Neuronal stem cell (in vitro differentiated cells): Measurements from ENCODE around the gene SOAT2.
A peak's percentile ranks its signal among the peaks of the same experiment; 100 is the strongest.

ENCODE experiments used
- DNase-seq: peaks from one replicate; pipeline ENCODE4 v3.0.0-alpha.2; 2013; ENCODE audit warnings: low spot score
- H2AFZ ChIP-seq: one replicate; pipeline ENCODE4 v1.6.1; 2013; ENCODE audit warnings: mild to moderate bottlenecking, low read length, inconsistent platforms
- H2AK5ac ChIP-seq: 2 replicates; pipeline ENCODE4 v1.6.1; 2013; ENCODE audit warnings: low read depth, mild to moderate bottlenecking, inconsistent platforms, low read length, moderate library complexity, mixed read lengths
- H2BK120ac ChIP-seq: 2 replicates; pipeline ENCODE4 v1.6.1; 2013; ENCODE audit warnings: low read depth, mild to moderate bottlenecking, inconsistent platforms, low read length, moderate library complexity, mixed read lengths
- H2BK12ac ChIP-seq: one replicate; pipeline ENCODE4 v1.6.1; 2013; ENCODE audit warnings: low read length, inconsistent platforms
- H2BK15ac ChIP-seq: 2 replicates; pipeline ENCODE4 v1.6.1; 2013; ENCODE audit warnings: mild to moderate bottlenecking, low read length, inconsistent platforms, mixed read lengths
- H2BK5ac ChIP-seq: one replicate; pipeline ENCODE4 v1.6.1; 2013; ENCODE audit warnings: inconsistent platforms, mild to moderate bottlenecking, low read length, moderate library complexity
- H3K14ac ChIP-seq: one replicate; pipeline ENCODE4 v1.6.1; 2013; ENCODE audit warnings: low read length, inconsistent platforms
- H3K18ac ChIP-seq: 2 replicates; pipeline ENCODE4 v1.6.1; 2013; ENCODE audit warnings: low read length, inconsistent platforms
- H3K23ac ChIP-seq: 2 replicates; pipeline ENCODE4 v1.6.1; 2013; ENCODE audit warnings: low read depth, mild to moderate bottlenecking, mixed read lengths, low read length, inconsistent platforms; ENCODE audit not compliant: poor library complexity
- H3K27ac ChIP-seq: replicated peaks from 3 replicates; pipeline ENCODE4 v1.5.1; 2013; ENCODE audit warnings: low read length, inconsistent platforms
- H3K27me3 ChIP-seq, 3 experiments: 2 replicates each; pipeline ENCODE4 v1.6.1; 2013; ENCODE audit warnings: low read length in 3 of 3, mild to moderate bottlenecking in 2 of 3, inconsistent platforms in 1 of 3, low read depth in 1 of 3, mixed read lengths in 1 of 3, moderate library complexity in 1 of 3; ENCODE audit not compliant: control insufficient read depth in 3 of 3, insufficient read depth in 3 of 3
- H3K36me3 ChIP-seq, 2 donors: replicated peaks in 1 of 2; 2 replicates each; pipeline ENCODE4 v1.6.1; 2013; ENCODE audit warnings: low read length in 2 of 2; ENCODE audit not compliant: control insufficient read depth in 2 of 2, insufficient read depth in 2 of 2
- H3K4ac ChIP-seq: 2 replicates; pipeline ENCODE4 v1.6.1; 2013; ENCODE audit warnings: inconsistent platforms, mild to moderate bottlenecking, low read length, moderate library complexity
- H3K4me1 ChIP-seq, 2 donors: 1 replicate in 1 of 2; 2 replicates in 1 of 2; pipeline ENCODE4 v1.6.1; 2013; ENCODE audit warnings: low read length in 2 of 2, low read depth in 1 of 2; ENCODE audit not compliant: control insufficient read depth in 2 of 2, insufficient read depth in 1 of 2
- H3K4me2 ChIP-seq: one replicate; pipeline ENCODE4 v1.6.1; 2013; ENCODE audit warnings: mild to moderate bottlenecking, low read length, inconsistent platforms; ENCODE audit not compliant: insufficient read depth, poor library complexity, severe bottlenecking
- H3K4me3 ChIP-seq, 2 donors: 2 replicates each; pipeline ENCODE4 v1.5.1; 2013; ENCODE audit warnings: low read length in 2 of 2, mild to moderate bottlenecking in 2 of 2, inconsistent platforms in 1 of 2, moderate library complexity in 1 of 2
- H3K79me1 ChIP-seq: one replicate; pipeline ENCODE4 v1.6.1; 2013; ENCODE audit warnings: low read depth, mild to moderate bottlenecking, inconsistent platforms, low read length, moderate library complexity
- H3K9ac ChIP-seq: one replicate; pipeline ENCODE4 v1.6.1; 2013; ENCODE audit warnings: mild to moderate bottlenecking, low read depth, low read length, inconsistent platforms; ENCODE audit not compliant: poor library complexity
- H3K9me3 ChIP-seq, 2 donors: replicated peaks in 1 of 2; 2 replicates each; pipeline versions ENCODE3 to v1.6.1; 2013; ENCODE audit warnings: low read length in 2 of 2, mild to moderate bottlenecking in 2 of 2, inconsistent platforms in 1 of 2, low read depth in 1 of 2, mixed read lengths in 1 of 2, moderate library complexity in 1 of 2; ENCODE audit not compliant: control insufficient read depth in 2 of 2, insufficient read depth in 1 of 2
- H4K8ac ChIP-seq: one replicate; pipeline ENCODE4 v1.6.1; 2013; ENCODE audit warnings: low read depth, mild to moderate bottlenecking, inconsistent platforms, low read length, moderate library complexity
- H4K91ac ChIP-seq: one replicate; pipeline ENCODE4 v1.6.1; 2013; ENCODE audit warnings: low read length, low read depth, mild to moderate bottlenecking, inconsistent platforms; ENCODE audit not compliant: poor library complexity
- WGBS, 2 donors: extraction: QIAGEN DNeasy Blood & Tissue Kit; methylation state at CpG; one replicate each; pipeline ENCODE4 v1.1.7; 2013; ENCODE audit warnings: missing lambda C conversion rate in 2 of 2, mixed read lengths in 1 of 2; ENCODE audit not compliant: insufficient read length in 2 of 2, insufficient replicate concordance in 1 of 2; ENCODE audit errors: extremely low coverage in 2 of 2; 5-methylcytosine and 5-hydroxymethylcytosine counted together

The SOAT2 gene

DNA sequence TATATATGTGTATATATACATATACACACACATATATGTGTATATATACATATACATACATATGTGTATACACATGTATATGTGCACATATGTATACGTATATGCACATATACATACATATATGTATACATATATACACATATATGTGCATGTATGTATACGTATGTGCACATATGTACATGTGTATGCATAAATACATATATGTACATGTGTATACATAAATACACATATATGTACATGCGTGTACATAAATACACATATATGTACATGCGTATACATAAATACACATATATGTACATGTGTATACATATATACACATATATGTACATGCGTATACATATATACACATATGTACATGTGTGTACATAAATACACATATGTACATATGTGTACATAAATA is 43.9 kb downstream of the SOAT2 start:
- Histone ChIP-seq H3K9me3 (no peaks in the 10 kb centered on the region), H3K27me3 (no peaks in the 10 kb centered on the region), H2BK120ac (no peak overlapping the region), H2AK5ac (no peak overlapping the region), H3K36me3 (no peaks in the 10 kb centered on the region), H3K23ac (no peak overlapping the region), H3K4me2 (no peak overlapping the region), H3K18ac (no peak overlapping the region), H3K14ac (no peak overlapping the region), H4K91ac (no peak overlapping the region), H2BK5ac (no peak overlapping the region), H2BK12ac (no peak overlapping the region), H3K4me1 (peaks cover 0 to 2% of the 10 kb centered on the region in 2 donors), H3K9ac (no peak overlapping the region), H3K27ac (no peak overlapping the region), H2BK15ac (no peak overlapping the region), H4K8ac (no peak overlapping the region), H3K4me3 (no peak overlapping the region), H3K79me1 (no peaks in the 10 kb centered on the region), H3K4ac (no peak overlapping the region), H2AFZ (no peak overlapping the region)
- WGBS, 2 donors = no CpG with 5 or more reads among the region's 5 CpGs
- DNase-seq = no peak

DNA sequence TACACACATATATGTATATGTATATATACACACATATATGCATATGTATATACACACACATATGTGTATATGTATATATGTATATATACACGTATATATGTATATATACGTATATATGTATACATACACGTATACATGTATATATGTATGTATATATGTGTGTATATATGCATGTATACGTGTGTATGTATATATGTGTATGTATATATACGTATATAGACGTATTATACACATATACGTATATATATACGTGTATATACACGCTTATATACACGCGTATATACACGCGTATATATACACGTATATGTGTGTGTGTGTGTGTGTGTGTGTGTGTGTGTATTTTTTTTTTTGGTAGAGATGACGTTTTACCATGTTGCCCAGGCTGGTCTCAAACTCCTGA is 44.4 kb downstream of the SOAT2 start:
- Histone ChIP-seq H2BK5ac (no peak overlapping the region), H3K4ac (no peak overlapping the region), H3K4me3 (no peak overlapping the region), H3K23ac (no peak overlapping the region), H2AK5ac (no peak overlapping the region), H2BK15ac (no peak overlapping the region), H3K79me1 (no peaks in the 10 kb centered on the region), H4K91ac (no peak overlapping the region), H3K4me1 (peaks cover 0 to 2% of the 10 kb centered on the region in 2 donors), H3K4me2 (no peak overlapping the region), H3K27ac (no peak overlapping the region), H3K9ac (no peak overlapping the region), H2BK120ac (no peak overlapping the region), H2BK12ac (no peak overlapping the region), H4K8ac (no peak overlapping the region), H3K18ac (no peak overlapping the region), H2AFZ (no peak overlapping the region), H3K9me3 (no peaks in the 10 kb centered on the region), H3K36me3 (no peaks in the 10 kb centered on the region), H3K27me3 (no peaks in the 10 kb centered on the region), H3K14ac (no peak overlapping the region)
- DNase-seq = no peak
- WGBS, 2 donors = no CpG with 5 or more reads among the region's 15 CpGs

DNA sequence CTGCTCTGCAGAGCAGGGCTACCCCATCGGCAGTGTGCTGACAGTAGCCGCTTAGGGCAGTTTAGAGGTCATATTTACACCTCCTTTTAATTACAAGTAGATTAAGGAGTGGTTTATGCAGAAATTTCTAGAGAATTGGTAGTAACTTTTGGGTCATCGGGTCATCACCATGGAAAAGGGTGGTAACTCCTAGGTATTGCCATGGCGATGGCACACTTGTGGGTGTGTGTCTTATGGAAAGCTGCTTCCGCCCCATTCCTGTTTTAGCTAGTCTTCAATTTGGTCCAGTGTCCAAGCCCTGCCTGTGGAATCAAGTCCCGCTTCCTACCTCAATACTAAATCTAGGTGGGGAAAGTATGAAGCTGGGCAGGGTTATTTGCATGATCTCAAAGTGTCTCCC is 47.8 kb downstream of the SOAT2 start:
- Histone ChIP-seq H4K91ac (no peak overlapping the region), H3K36me3 (no peaks in the 10 kb centered on the region), H2BK12ac (no peak overlapping the region), H2AFZ (peak overlapping the region; percentile 69), H3K27me3 (no peaks in the 10 kb centered on the region), H3K4me2 (no peak overlapping the region), H3K4me1 (peaks cover 0 to 2% of the 10 kb centered on the region in 2 donors), H2AK5ac (no peak overlapping the region), H3K4me3 (no peak overlapping the region), H3K23ac (no peak overlapping the region), H3K9ac (no peak overlapping the region), H3K27ac (no peak overlapping the region), H2BK15ac (no peak overlapping the region), H3K9me3 (no peaks in the 10 kb centered on the region), H2BK5ac (no peak overlapping the region), H3K14ac (no peak overlapping the region), H3K4ac (no peak overlapping the region), H3K79me1 (no peaks in the 10 kb centered on the region), H4K8ac (no peak overlapping the region), H2BK120ac (no peak overlapping the region), H3K18ac (no peak overlapping the region)
- WGBS, 2 donors = no CpG with 5 or more reads among the region's 6 CpGs
- DNase-seq = no peak

DNA sequence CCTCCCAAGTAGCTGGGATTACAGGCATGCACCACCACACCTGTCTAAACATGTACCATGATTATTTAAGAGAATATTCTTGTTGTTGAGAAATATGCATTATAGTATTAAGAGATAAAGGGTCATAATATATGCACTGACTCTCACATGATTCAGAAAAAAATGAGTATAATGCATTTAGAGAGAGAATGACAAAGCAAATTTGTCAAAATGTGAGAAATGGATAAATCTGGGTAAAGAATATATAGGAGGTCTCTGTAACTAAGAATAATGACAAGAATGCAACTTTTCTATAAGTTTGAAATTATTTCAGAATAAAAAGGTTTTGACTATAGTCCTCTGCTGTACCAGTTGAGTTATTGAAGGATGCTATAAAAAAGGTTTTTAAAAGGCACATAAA is 49.1 kb downstream of the SOAT2 start:
- H3K27ac ChIP-seq = no peak overlapping the region
- no peak overlapping the region for H3K4ac ChIP-seq
- no peak overlapping the region for H2BK120ac ChIP-seq
- no peaks in the 10 kb centered on the region for H3K79me1 ChIP-seq
- no peak overlapping the region for H2BK12ac ChIP-seq
- H3K14ac ChIP-seq = no peak overlapping the region
- H4K91ac ChIP-seq = no peak overlapping the region
- no peak overlapping the region for H2AFZ ChIP-seq
- H3K36me3 ChIP-seq = no peaks in the 10 kb centered on the region
- no peak overlapping the region for H3K9ac ChIP-seq
- peaks cover 0 to 2% of the 10 kb centered on the region in 2 donors for H3K4me1 ChIP-seq
- no peaks in the 10 kb centered on the region for H3K27me3 ChIP-seq
- no peak overlapping the region for H3K4me3 ChIP-seq
- no peaks in the 10 kb centered on the region for H3K9me3 ChIP-seq
- no peak overlapping the region for H2AK5ac ChIP-seq
- H4K8ac ChIP-seq = no peak overlapping the region
- no peak for DNase-seq
- no peak overlapping the region for H2BK15ac ChIP-seq
- H3K4me2 ChIP-seq = no peak overlapping the region
- H3K18ac ChIP-seq = no peak overlapping the region
- no peak overlapping the region for H3K23ac ChIP-seq
- H2BK5ac ChIP-seq = no peak overlapping the region
